HFF-Myc (cell line): Measurements from ENCODE around the gene TEX51.

Experiments used
- DNase-seq: peaks from one replicate; pipeline ENCODE4 v3.0.0-alpha.2; 2011; ENCODE audit warnings: low read depth; ENCODE audit errors: extremely low read depth
- H3K4me3 ChIP-seq: replicated peaks from 2 replicates; pipeline ENCODE4 v1.5.1; 2011; ENCODE audit warnings: low read depth, mild to moderate bottlenecking, control low read depth, low read length
- TF ChIP-seq, protein P1 (sequence below): IDR thresholded peaks from 2 replicates; pipeline ENCODE4 v1.5.1; 2012; ENCODE audit warnings: mild to moderate bottlenecking, low read depth, low read length, control low read depth; ENCODE audit errors: missing control alignments

The TEX51 gene

DNA sequence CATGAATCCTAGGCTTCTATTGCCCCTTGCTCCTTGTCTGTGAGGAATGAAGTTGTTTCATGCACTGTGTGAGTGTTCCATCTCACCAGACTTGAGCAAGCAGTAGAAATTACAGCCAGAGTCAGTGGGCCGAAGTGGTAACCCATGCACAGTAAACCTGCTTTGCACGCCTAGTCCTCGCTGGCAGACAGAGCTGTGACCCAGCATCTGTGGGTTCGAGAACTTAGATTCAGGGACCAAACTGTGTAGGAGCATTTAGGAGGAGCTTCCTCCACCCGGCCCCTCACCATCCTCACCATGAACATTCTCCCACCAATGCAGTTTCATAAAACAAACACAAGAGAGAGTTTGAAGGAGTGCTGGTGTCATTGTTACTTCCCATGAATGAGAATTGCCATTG, 21.6 kb upstream of the TEX51 start:
- no peak for DNase-seq
- TF ChIP-seq, protein P1, sequence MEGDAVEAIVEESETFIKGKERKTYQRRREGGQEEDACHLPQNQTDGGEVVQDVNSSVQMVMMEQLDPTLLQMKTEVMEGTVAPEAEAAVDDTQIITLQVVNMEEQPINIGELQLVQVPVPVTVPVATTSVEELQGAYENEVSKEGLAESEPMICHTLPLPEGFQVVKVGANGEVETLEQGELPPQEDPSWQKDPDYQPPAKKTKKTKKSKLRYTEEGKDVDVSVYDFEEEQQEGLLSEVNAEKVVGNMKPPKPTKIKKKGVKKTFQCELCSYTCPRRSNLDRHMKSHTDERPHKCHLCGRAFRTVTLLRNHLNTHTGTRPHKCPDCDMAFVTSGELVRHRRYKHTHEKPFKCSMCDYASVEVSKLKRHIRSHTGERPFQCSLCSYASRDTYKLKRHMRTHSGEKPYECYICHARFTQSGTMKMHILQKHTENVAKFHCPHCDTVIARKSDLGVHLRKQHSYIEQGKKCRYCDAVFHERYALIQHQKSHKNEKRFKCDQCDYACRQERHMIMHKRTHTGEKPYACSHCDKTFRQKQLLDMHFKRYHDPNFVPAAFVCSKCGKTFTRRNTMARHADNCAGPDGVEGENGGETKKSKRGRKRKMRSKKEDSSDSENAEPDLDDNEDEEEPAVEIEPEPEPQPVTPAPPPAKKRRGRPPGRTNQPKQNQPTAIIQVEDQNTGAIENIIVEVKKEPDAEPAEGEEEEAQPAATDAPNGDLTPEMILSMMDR: no peak
- no peak overlapping the region for H3K4me3 ChIP-seq

DNA sequence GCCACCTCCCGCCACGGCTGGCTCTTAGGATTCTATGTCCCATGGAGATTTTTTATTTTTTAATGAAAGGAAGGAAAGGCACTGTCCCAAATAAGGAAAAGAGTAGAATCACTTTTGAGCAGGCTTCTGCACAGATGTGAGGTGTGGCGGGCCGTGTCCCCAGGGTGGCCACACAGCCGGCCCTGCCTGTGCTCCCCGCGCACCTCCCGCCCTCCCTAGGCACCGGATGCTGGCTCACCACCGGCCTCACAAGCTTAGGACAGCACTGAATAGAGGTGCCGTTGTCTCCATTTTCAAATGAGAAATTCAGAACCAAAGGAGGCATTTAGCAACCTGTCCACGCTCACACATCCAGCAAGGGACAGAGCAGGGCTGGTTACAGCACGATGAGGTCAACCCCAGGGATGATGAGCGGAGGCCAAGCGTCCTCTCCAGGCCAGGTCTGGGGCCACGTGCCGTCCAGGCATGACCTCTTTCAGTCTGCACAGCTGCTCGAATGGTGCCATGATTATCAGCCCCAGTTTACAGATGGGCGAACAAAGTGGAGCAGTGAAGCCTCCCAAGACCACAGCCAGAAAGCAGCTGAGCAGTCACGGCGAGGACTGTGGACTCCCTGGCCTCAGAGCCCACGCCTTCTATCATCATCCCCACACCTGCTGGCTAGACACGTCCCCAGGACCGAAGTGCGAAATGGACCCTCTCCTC, 20.7 kb upstream of the TEX51 start:
- no peak overlapping the region for H3K4me3 ChIP-seq
- no peak for DNase-seq
- TF ChIP-seq, protein P1: no peak

DNA sequence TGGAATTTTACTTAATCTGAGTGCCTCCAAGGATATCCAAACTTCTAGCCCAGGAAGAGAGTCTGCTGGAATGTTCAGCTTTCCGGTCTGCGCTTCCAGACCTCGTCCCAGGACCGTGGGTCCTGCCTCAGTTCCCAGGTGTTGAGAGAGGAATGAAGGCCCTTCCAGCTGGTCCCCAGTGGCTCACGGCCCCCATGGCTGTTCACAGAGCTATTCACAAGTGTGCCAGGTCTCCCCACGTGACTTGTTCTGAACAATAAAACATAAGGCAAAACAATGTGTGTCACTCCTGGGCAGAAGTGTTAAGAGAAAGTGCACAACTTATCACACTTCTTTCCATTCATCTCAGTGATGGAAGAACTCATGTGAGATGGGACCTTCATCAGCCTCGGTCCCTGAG, 20.1 kb upstream of the TEX51 start:
- no peak overlapping the region for H3K4me3 ChIP-seq
- DNase-seq: no peak
- TF ChIP-seq, protein P1: no peak

DNA sequence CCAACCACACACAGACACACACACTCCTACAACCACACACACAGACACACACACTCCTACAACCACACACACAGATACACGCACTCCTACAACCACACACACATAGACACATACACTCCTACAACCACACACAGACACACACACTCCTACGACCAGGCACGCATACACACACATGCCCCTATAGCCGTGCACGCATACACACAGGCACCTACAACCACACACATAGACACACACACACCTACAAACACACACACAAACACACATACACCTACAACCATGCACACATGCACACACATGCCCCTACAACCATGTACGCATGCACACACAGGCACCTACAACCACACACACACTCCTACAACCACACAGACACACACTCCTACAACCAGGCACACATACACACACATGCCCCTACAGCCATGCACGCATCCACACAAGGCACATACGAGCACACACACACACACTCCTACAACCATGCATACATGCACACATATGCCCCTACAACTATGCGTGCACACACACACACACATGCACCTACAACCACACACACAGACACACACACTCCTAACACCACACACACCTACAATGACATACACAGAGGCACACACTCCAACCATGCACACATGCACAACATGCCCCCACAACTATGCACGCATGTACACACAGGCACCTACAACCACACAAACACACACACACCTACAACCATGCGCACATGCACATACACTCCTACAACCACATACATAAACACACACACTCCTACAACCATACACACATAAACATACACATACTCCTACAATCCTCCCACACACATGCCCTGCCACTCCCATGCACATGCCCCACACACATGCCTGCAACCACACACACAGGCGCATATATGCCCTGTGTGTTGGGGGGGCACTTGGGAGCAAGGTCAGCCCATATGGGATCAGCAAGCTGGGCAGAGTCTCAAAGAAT, 19.1 kb upstream of the TEX51 start:
- TF ChIP-seq, protein P1: no peak

DNA sequence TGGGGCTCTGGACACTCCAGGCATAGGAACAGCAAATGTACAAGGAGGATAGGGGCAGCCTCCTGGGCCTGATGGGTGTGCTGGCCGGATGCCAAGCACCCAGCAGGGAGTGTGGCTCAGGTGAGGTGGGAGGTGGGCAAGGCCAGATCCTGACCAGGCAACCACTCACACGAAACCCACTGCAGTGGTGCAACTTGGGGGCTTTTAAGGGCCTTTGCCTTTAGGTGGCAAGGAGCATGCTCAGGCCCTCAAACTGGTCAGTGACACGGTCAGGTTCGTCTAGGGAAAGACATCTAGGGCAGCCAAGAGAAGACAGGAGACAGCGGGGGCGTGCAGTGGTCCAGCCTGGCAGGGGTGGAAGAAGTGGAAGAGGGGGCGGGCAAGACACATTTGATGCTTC, 18.4 kb upstream of the TEX51 start:
- H3K4me3 ChIP-seq: no peak overlapping the region
- DNase-seq: no peak
- TF ChIP-seq, protein P1: no peak

More for the DNA sequence above, 19.1 kb upstream of the TEX51 start:
- no peak overlapping the region for H3K4me3 ChIP-seq
- no peak for DNase-seq

DNA sequence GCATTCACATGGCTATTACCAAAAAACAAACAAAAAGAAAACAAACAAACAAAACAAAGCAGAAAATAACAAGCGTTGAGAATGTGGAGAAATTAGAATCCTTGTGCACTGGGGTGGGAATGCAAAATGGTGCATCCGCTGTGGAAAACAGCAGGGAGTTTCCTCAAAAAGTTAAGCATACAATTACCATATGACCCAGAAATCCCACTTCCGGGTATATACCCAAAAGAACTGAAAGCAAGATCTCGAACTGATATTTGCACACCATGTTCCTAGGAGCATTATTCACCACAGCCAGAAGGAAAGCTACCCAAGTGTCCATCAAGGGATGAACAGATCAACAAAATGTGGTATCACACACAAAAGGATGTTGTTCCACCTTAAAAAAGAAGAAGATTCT, 17.9 kb upstream of the TEX51 start:
- TF ChIP-seq, protein P1: no peak
- no peak overlapping the region for H3K4me3 ChIP-seq
- DNase-seq: no peak
